Inferior parietal cortex (tissue), 1 donor: ENCODE measurements around the gene ACVR2B.

Experiments
- DNase-seq: peaks from one replicate; pipeline ENCODE4 v3.0.0-alpha.2; 2016; ENCODE audit errors: extremely low spot score

ACVR2B gene

GRCh38 chr3:38532529-38532928 lies 78.8 kb downstream of the ACVR2B start:
- DNase-seq = no peak

GRCh38 chr3:38533285-38533976 lies 79.7 kb downstream of the ACVR2B start:
- no peak for DNase-seq

DNA sequence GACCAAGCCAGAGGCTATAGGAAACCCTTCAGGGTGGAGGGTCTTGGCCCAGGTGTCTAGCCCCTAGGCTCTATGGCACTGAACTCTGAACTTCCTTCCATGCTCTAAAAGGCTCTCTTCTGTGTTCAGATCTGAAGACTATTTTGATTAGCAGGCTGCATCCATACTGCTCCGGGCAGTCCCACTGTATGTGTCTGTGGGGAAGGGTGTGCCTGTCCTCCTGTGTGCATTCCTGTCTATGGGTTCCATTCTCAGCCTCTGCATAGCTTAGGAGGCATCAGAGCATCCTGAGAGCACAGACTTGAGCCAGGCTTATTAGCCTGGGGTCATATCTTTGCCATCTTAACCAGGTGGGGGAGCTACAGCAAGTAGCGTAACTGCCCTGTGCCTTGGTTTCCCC lies 80.5 kb downstream of the ACVR2B start:
- DNase-seq = no peak

DNA sequence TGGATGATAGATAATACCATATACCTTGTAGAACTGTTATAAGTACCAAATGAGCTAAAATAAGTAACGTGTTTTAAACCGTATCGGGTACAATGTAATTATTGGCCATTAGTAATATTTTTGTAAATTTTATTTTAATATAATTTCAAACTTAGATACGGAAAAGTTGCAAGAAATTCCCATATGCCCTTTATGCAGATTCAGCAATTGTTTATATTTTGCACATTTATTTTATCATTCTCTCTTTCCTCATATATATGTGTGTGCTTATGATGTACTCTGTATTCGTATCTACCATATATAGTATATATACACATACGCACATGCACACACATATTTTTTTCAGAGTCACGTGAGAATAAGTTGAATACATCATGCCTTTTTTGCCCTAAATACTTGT lies 80.9 kb downstream of the ACVR2B start:
- DNase-seq = no peak

GRCh38 chr3:38536671-38537070 lies 83.0 kb downstream of the ACVR2B start:
- no peak for DNase-seq

GRCh38 chr3:38538773-38539353 lies 85.2 kb downstream of the ACVR2B start:
- no peak for DNase-seq

GRCh38 chr3:38541806-38542205 lies 88.1 kb downstream of the ACVR2B start:
- DNase-seq = no peak
